GM19240 (cell line): ENCODE results near the gene SLC10A2.

Experiments
- DNase-seq: peaks from one replicate; pipeline ENCODE4 v3.0.0; 2011; ENCODE audit warnings: low spot score; ENCODE audit not compliant: insufficient read length

Gene SLC10A2

GRCh38 chr13:103055166-103055565, 11.1 kb downstream of the SLC10A2 start:
- no peak for DNase-seq

- DNase-seq = no peak
These were observed 19.5 kb downstream of the SLC10A2 start for GRCh38 chr13:103046676-103047075.

DNA sequence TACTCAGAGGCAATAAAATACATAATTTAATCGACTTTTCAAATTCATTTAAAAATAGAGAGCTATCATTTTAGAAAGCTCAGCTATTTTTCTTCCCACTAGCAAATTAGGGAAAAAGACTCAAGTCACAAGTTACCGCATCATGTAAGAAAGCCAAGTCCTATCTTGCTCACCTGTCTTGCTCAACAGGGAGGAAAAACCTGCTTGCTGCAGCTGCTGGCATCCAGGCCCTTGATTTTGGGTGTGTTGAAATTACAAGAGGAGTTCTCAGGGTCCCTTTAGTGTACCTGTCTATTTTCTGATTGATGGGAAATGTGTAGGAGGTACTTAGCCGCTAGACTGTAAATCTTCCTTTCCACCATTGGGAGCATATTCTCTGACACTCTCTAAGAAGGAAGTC, 22.2 kb downstream of the SLC10A2 start:
- DNase-seq = no peak

DNA sequence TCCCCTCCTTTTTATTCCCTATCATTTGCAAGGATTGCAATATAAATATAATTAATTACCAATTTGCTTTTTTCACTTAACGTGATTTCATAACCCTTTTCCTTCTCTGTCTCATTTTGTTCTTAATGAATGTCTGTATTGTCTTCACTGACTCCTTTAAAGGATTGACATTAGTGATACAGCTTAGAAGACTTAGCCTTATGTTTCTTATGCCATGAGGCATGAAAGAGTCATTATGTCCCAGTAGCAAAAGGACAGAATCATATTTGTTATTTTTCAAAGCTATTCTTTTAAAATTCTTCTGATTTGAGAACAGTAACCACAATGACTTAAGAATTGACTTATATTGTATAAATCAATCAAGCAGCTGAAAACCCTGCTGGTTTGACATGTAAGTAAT, 26.2 kb downstream of the SLC10A2 start:
- DNase-seq = no peak

- no peak for DNase-seq
These were observed 27.0 kb downstream of the SLC10A2 start for GRCh38 chr13:103039183-103039582.

GRCh38 chr13:103036268-103036667, 29.9 kb downstream of the SLC10A2 start:
- DNase-seq = no peak

DNA sequence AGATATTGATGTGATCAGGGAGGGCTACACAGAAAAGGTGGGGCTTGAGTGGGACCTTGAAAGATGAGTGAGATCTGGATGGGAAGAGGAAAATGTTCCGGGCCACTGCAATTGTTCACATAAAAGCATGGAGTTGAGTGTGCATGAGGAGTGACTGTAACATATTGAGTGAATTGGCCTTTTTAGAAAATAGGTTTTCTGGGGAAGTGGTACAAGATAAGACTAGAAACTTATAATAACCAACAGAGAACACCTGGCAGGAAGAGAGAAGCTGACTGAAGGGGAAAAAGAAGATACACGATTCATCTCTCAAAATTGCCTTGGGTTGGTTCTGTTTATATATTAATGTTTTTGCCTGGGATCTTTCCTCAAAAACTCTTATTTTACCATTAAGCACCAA, 32.2 kb downstream of the SLC10A2 start:
- DNase-seq = no peak

DNA sequence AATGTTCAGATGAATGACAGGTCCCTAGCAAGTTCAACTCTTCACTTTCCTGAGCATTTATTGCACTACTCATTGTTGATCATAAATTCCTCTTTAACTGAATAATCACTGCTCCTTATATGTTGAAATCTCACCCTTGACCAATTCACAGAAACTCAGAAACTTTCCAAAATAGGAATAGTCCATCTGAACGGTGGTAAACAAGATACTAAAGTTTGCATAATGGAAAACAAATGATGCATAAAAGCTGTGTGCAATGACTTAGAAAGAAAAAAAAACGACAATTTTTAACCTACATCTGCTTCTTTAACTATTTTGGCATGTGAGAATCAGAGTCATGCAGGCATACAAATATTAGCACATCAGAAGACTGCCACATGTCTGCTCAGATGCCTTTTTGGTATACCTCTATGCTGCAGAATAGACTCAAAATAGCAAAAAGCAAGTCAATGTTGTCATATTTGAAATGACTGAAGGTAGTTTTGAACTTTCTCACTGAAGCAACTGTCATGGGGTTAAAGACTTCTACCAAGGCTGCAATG, 34.8 kb downstream of the SLC10A2 start:
- DNase-seq = no peak

GRCh38 chr13:103030776-103031175, 35.4 kb downstream of the SLC10A2 start:
- DNase-seq = no peak

DNA sequence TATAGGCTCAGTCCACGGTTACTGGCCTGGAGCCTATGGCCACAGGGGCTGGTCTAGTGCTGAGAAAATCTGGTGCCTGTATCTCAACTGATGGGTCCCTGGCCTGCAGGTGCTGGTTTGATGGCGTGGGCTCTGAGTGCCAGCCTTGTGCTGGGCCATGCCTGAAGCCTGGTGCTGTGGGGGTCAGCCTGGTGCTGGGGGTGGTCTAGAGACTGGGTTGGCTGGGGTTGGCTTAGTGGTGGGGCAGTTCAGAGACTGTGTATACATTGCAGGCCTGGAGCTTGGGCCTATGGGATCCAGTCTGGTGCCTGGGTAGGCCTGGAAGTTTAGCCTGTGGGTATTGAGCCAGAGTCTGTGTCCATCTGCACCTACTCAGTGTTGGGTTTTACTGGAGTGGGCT, 36.4 kb downstream of the SLC10A2 start:
- DNase-seq = no peak

GRCh38 chr13:103022336-103022735, 43.9 kb downstream of the SLC10A2 start:
- no peak for DNase-seq

GRCh38 chr13:103018556-103018955, 47.7 kb downstream of the SLC10A2 start:
- DNase-seq = no peak

- DNase-seq = no peak
These were observed 53.6 kb downstream of the SLC10A2 start for GRCh38 chr13:103012646-103013045.

- no peak for DNase-seq
These were observed 57.0 kb downstream of the SLC10A2 start for GRCh38 chr13:103009051-103009840.

DNA sequence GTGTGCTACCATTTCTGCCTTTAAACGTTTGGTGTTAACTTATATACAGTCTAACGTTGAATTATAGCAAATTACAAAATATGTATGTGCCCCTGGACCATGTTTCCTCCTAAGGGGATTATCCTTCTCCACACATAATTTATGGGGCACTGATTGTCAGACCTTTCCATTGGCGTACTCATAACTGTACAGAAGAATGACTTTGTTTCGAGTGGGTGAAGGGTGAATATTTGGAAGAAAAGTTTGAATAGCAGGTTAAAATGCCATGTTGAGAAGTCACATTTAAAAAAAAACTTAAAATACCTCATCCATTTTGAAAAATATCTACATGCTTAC, 58.8 kb downstream of the SLC10A2 start:
- DNase-seq = no peak

GRCh38 chr13:103006641-103007426, 59.4 kb downstream of the SLC10A2 start:
- no peak for DNase-seq

DNA sequence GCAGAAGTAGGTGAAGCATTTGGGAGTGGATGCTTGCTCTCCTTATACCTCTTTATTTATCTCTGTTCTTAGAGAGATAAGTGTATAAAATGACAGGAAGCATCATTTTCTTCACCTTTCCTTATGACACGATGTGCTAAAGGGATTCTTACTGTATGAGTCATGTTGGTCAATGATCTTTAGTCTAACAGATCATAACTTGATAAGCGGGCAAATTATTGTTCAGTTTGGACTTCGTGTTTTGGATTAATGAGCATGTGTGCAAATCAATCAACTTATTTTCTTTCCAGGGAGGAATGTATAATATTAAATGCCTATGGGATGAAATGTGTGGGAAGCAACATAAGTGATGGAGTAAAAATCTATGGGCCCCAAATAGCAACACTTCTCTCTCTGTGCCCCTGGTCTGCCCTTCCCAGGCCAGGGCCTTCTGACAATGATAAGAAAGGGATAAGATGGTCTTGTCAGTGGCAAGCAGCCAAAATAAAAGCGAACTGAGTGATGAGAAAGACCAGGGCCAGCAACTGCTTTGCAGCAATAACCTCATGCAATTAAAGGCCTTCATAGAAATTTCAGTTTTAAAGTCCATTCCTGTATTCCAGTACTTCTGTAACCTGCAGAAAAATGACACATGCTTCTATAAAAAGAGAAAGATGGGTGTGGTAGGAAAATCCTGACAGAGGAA, 61.4 kb downstream of the SLC10A2 start:
- no peak for DNase-seq

DNA sequence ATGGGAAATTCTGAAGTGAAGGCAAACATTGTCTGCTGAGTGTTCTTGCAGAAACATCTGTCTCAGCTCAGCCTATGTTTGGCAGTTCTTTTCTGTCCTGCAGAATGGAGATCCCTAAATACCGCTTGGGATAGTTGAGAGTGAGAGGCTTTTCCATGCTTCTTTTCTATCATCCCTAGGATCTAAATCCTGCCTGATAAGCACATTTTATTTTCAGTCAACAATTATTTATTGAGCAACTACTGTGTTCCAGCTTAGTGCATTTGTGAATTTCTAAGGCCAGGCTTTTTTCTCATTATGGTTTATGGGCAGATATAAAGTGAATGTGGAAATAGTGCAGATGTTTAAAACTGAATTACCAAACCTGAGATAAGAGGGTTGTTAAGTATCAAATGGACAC, 62.6 kb downstream of the SLC10A2 start:
- no peak for DNase-seq

GRCh38 chr13:103002279-103002678, 63.9 kb downstream of the SLC10A2 start:
- no peak for DNase-seq

- DNase-seq = no peak
These were observed 66.1 kb downstream of the SLC10A2 start for GRCh38 chr13:103000157-103000556.

DNA sequence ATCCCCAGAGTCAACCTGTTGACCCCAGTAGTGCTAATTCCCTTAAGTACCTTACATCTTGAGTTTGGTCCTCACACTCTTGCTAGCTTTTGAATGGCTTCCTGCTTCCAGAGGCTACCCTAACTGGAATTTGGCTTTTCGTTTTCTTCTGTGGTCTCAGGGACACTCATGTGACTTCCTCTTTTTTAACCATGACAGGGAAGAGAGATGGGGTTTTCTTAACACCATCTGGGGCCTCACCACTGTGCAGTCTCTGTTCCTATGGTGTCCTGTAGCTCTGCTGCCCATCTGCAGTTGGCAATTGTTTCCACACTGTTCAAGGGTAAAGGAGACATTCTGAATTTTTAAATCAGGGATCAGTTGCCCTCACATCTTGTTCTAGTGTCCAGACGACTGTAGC, 66.7 kb downstream of the SLC10A2 start:
- no peak for DNase-seq
